T-cell (primary cell): ENCODE measurements around the gene GALNT14. TPM values are rescaled to one million over a fixed set of nuclear protein-coding genes. Genes with fewer than 3 reads are reported as not detected.

Source experiments
- ATAC-seq, 4 experiments: fragments of 200-7000 bp in 3 of 4; fragments of 150-1000 bp in 1 of 4; cut with Tn5 transposase; replicated peaks in 1 of 4; 1 replicate in 3 of 4; 2 replicates in 1 of 4; pipeline ENCODE4 v1.10.0; 2021; ENCODE audit warnings: moderate library complexity in 3 of 4, mild to moderate bottlenecking in 2 of 4, moderate number of reproducible peaks in 1 of 4
- CTCF ChIA-PET, 2 donors: fragments of 300-600 bp; sonication (Branson Sonifier 250); formaldehyde crosslinking; loops; one replicate each; lab custom pipeline; 2022; ENCODE audit warnings: antibody characterized with exemption in 2 of 2; lab: Charles Lee
- POLR2A ChIA-PET, 2 donors: fragments of 300-600 bp; sonication (Branson Sonifier 250); formaldehyde crosslinking; loops; one replicate each; lab custom pipeline; 2022; ENCODE audit warnings: antibody characterized with exemption in 2 of 2; lab: Charles Lee
- DNase-seq, 35 experiments: peaks; one replicate each; pipeline versions ENCODE4 v3.0.0 to v3.0.0-alpha.2; 2013 to 2023
- H3K27ac ChIP-seq: one replicate; pipeline ENCODE4 v1.5.1; 2013; ENCODE audit warnings: low read length
- H3K27me3 ChIP-seq, 2 experiments: replicated peaks in 1 of 2; 1 replicate in 1 of 2; 2 replicates in 1 of 2; pipeline versions ENCODE4 v1.6.1 to v1.7.0; 2013; ENCODE audit warnings: low read length in 1 of 2, mixed read lengths in 1 of 2; ENCODE audit not compliant: control insufficient read depth in 2 of 2, insufficient read depth in 2 of 2; ENCODE audit errors: extremely low read depth in 1 of 2
- H3K36me3 ChIP-seq, 2 donors: 1 replicate in 1 of 2; 2 replicates in 1 of 2; pipeline versions ENCODE4 v1.6.1 to v1.7.0; 2013; ENCODE audit warnings: low read length in 1 of 2; ENCODE audit not compliant: control insufficient read depth in 2 of 2, insufficient read depth in 1 of 2; ENCODE audit errors: extremely low read depth in 1 of 2
- H3K4me1 ChIP-seq, 2 experiments: 1 replicate in 1 of 2; 2 replicates in 1 of 2; pipeline versions ENCODE4 v1.6.1 to v1.7.0; 2013; ENCODE audit warnings: low read length in 2 of 2, mixed read lengths in 1 of 2; ENCODE audit not compliant: insufficient read depth in 2 of 2, control insufficient read depth in 1 of 2; ENCODE audit errors: extremely low read depth in 1 of 2
- H3K4me3 ChIP-seq, 2 donors: 1 replicate in 1 of 2; 2 replicates in 1 of 2; pipeline versions ENCODE4 v1.5.1 to v1.7.0; 2013; ENCODE audit warnings: mild to moderate bottlenecking in 2 of 2, low read length in 1 of 2, moderate library complexity in 1 of 2; ENCODE audit not compliant: control insufficient read depth in 1 of 2; ENCODE audit errors: extremely low read depth in 1 of 2
- H3K9me3 ChIP-seq: 2 replicates; pipeline ENCODE4 v1.7.0; 2013
- H3K27ac Mint-ChIP-seq, 2 donors: one replicate each; pipeline ENCODE4 v1.8.0; 2020 to 2021; ENCODE audit warnings: mild to moderate bottlenecking in 2 of 2, mixed read lengths in 2 of 2
- H3K27me3 Mint-ChIP-seq, 2 donors: one replicate each; pipeline ENCODE4 v1.8.0; 2021 to 2022; ENCODE audit warnings: mixed read lengths in 2 of 2
- H3K36me3 Mint-ChIP-seq: one replicate; pipeline ENCODE4 v1.8.0; 2021; ENCODE audit warnings: mixed read lengths
- H3K4me1 Mint-ChIP-seq, 3 donors: one replicate each; pipeline ENCODE4 v1.8.0; 2020 to 2022; ENCODE audit warnings: mixed read lengths in 3 of 3, mild to moderate bottlenecking in 1 of 3
- H3K4me3 Mint-ChIP-seq, 3 donors: one replicate each; pipeline ENCODE4 v1.8.0; 2020 to 2022; ENCODE audit warnings: mild to moderate bottlenecking in 3 of 3, mixed read lengths in 3 of 3, moderate library complexity in 3 of 3
- H3K9me3 Mint-ChIP-seq, 3 donors: one replicate each; pipeline ENCODE4 v1.8.0; 2020 to 2022; ENCODE audit warnings: mixed read lengths in 3 of 3
- WGBS: methylation state at CpG from one replicate; pipeline ENCODE4 v1.1.5; 2013; ENCODE audit warnings: missing lambda C conversion rate; ENCODE audit not compliant: insufficient coverage; 5-methylcytosine and 5-hydroxymethylcytosine counted together
- total RNA-seq, 35 experiments: library from RNA in 6 of 35; stranded (reverse) in 6 of 35; fragments of 120-200 nt in 1 of 35; gene quantifications; one replicate each; pipeline versions ENCODE4 v1.2.1 to v1.2.4 and lab custom pipeline; 2013 to 2026

The GALNT14 gene
- total RNA-seq, 5 donors from 2014 or later (not counting 1 experiment from before 2014, with no cell fraction given): 0.29 to 0.38 TPM; not detected in 3

- DNase-seq (no peak), ATAC-seq (no peak)
- H3K27ac Mint-ChIP-seq: no peak overlapping the region
- CTCF ChIA-PET: no interaction called here
- no peaks in the 10 kb centered on the region for H3K36me3 ChIP-seq
- H3K9me3 ChIP-seq: no peaks in the 10 kb centered on the region
- H3K36me3 Mint-ChIP-seq: no peaks in the 10 kb centered on the region
- no peak overlapping the region for H3K4me3 Mint-ChIP-seq
- POLR2A ChIA-PET: no interaction called here
- no peak overlapping the region for H3K27ac ChIP-seq
- no peaks in the 10 kb centered on the region for H3K4me1 ChIP-seq
- no peaks in the 10 kb centered on the region for H3K4me1 Mint-ChIP-seq
- peaks cover 0 to 6% of the 10 kb centered on the region in 2 experiments for H3K27me3 ChIP-seq
- H3K27me3 Mint-ChIP-seq: peaks cover 9 to 12% of the 10 kb centered on the region in 2 donors
- H3K4me3 ChIP-seq: no peak overlapping the region
- H3K9me3 Mint-ChIP-seq: no peaks in the 10 kb centered on the region
- no CpG with 5 or more reads among the region's 4 CpGs for WGBS
Measured at GRCh38 chr2:31086590-31086989, 51.6 kb downstream of the GALNT14 start.

- Histone ChIP-seq H3K4me1 (no peaks in the 10 kb centered on the region), H3K27me3 (peaks cover 0 to 14% of the 10 kb centered on the region in 2 experiments), H3K4me3 (no peak overlapping the region), H3K27ac (no peak overlapping the region), H3K36me3 (no peaks in the 10 kb centered on the region), H3K9me3 (no peaks in the 10 kb centered on the region)
- DNase-seq (no peak), ATAC-seq (no peak)
- WGBS: 71% methylated on average over 4 of the region's 13 CpGs
- Mint-ChIP-seq H3K9me3 (no peaks in the 10 kb centered on the region), H3K4me1 (no peaks in the 10 kb centered on the region), H3K27ac (no peak overlapping the region), H3K27me3 (peaks cover 12 to 13% of the 10 kb centered on the region in 2 donors), H3K4me3 (no peak overlapping the region), H3K36me3 (no peaks in the 10 kb centered on the region)
- ChIA-PET CTCF (interaction anchor here in 1 of 2 donors (0.7 kb wide), 1 partner anchor 18 kb away, joined by 3 read pairs; no protein-coding TSS in a partner anchor), POLR2A (no interaction called here)
Measured at GRCh38 chr2:31083234-31083993, 54.8 kb downstream of the GALNT14 start.

GRCh38 chr2:31082002-31082401 is 56.2 kb downstream of the GALNT14 start:
- no peak overlapping the region for H3K27ac Mint-ChIP-seq
- CTCF ChIA-PET: no interaction called here

GRCh38 chr2:31081492-31081891 is 56.7 kb downstream of the GALNT14 start:
- Histone ChIP-seq H3K27ac (no peak overlapping the region), H3K27me3 (peaks cover 0 to 14% of the 10 kb centered on the region in 2 experiments), H3K4me3 (no peak overlapping the region), H3K36me3 (no peaks in the 10 kb centered on the region), H3K4me1 (no peaks in the 10 kb centered on the region), H3K9me3 (no peaks in the 10 kb centered on the region)
- no peak overlapping the region for H3K4me3 Mint-ChIP-seq
- peaks cover 8 to 18% of the 10 kb centered on the region in 2 donors for H3K27me3 Mint-ChIP-seq
- ChIA-PET POLR2A (interaction anchor here in 1 of 2 donors (0.5 kb wide), 1 partner anchor 733 kb away, joined by 4 read pairs; no protein-coding TSS in a partner anchor), CTCF (no interaction called here)
- no peak overlapping the region for H3K27ac Mint-ChIP-seq
- whole genome bisulfite sequencing: no CpG with 5 or more reads among the region's 2 CpGs
- H3K4me1 Mint-ChIP-seq: no peaks in the 10 kb centered on the region
- ATAC-seq (no peak), DNase-seq (no peak)
- H3K36me3 Mint-ChIP-seq: no peaks in the 10 kb centered on the region
- no peaks in the 10 kb centered on the region for H3K9me3 Mint-ChIP-seq

More at GRCh38 chr2:31082002-31082401, 56.2 kb downstream of the GALNT14 start:
- ATAC-seq (no peak), DNase-seq (no peak)
- Mint-ChIP-seq H3K4me1 (no peaks in the 10 kb centered on the region), H3K27me3 (peaks cover 11 to 18% of the 10 kb centered on the region in 2 donors), H3K36me3 (no peaks in the 10 kb centered on the region), H3K9me3 (no peaks in the 10 kb centered on the region), H3K4me3 (no peak overlapping the region)
- Histone ChIP-seq H3K27ac (no peak overlapping the region), H3K4me3 (no peak overlapping the region), H3K4me1 (no peaks in the 10 kb centered on the region), H3K27me3 (peaks cover 0 to 14% of the 10 kb centered on the region in 2 experiments), H3K36me3 (no peaks in the 10 kb centered on the region), H3K9me3 (no peaks in the 10 kb centered on the region)
- POLR2A ChIA-PET: no interaction called here
- 100% methylated on average over 2 of the region's 2 CpGs for WGBS

- POLR2A ChIA-PET: no interaction called here
- H3K36me3 ChIP-seq: no peaks in the 10 kb centered on the region
Measured at GRCh38 chr2:31080361-31080760, 57.9 kb downstream of the GALNT14 start.

GRCh38 chr2:31079665-31080064 is 58.6 kb downstream of the GALNT14 start:
- Histone ChIP-seq H3K9me3 (no peaks in the 10 kb centered on the region), H3K27ac (no peak overlapping the region), H3K27me3 (peaks cover 0 to 11% of the 10 kb centered on the region in 2 experiments), H3K4me3 (no peak overlapping the region), H3K36me3 (no peaks in the 10 kb centered on the region), H3K4me1 (no peaks in the 10 kb centered on the region)
- ATAC-seq: no peak
- no peaks in the 10 kb centered on the region for H3K36me3 Mint-ChIP-seq
- DNase-seq: no peak
- ChIA-PET POLR2A (no interaction called here), CTCF (interaction anchor here in 1 of 2 donors (0.6 kb wide), 1 partner anchor 21 kb away, joined by 3 read pairs; no protein-coding TSS in a partner anchor)
- no peak overlapping the region for H3K4me3 Mint-ChIP-seq
- peaks cover 8 to 18% of the 10 kb centered on the region in 2 donors for H3K27me3 Mint-ChIP-seq
- H3K27ac Mint-ChIP-seq: no peak overlapping the region
- H3K4me1 Mint-ChIP-seq: no peaks in the 10 kb centered on the region
- WGBS: 76% methylated on average over 5 of the region's 5 CpGs
- no peaks in the 10 kb centered on the region for H3K9me3 Mint-ChIP-seq

More at GRCh38 chr2:31080361-31080760, 57.9 kb downstream of the GALNT14 start:
- H3K9me3 Mint-ChIP-seq: no peaks in the 10 kb centered on the region
- H3K4me1 ChIP-seq: no peaks in the 10 kb centered on the region
- H3K27me3 Mint-ChIP-seq: peaks cover 8 to 18% of the 10 kb centered on the region in 2 donors
- no peak overlapping the region for H3K27ac ChIP-seq
- WGBS: no CpG with 5 or more reads among the region's 1 CpG
- H3K4me3 Mint-ChIP-seq: no peak overlapping the region
- ATAC-seq (no peak), DNase-seq (no peak)
- no peak overlapping the region for H3K27ac Mint-ChIP-seq
- no peaks in the 10 kb centered on the region for H3K4me1 Mint-ChIP-seq
- no peaks in the 10 kb centered on the region for H3K9me3 ChIP-seq
- no peak overlapping the region for H3K4me3 ChIP-seq
- no peaks in the 10 kb centered on the region for H3K36me3 Mint-ChIP-seq
- peaks cover 0 to 11% of the 10 kb centered on the region in 2 experiments for H3K27me3 ChIP-seq
- CTCF ChIA-PET: no interaction called here
